Measurements from ENCODE around the gene SELENOP.

Gene SELENOP

GRCh38 chr5:42759456-42759855 lies 52.2 kb downstream of the SELENOP start:
- no peak for TF ChIP-seq CTCF (IDR thresholded peaks at IDR 0.05; ENCODE audit: control insufficient read depth, extremely low read depth, insufficient read depth)
- DNase-seq (ENCODE audit: low read depth): no peak

GRCh38 chr5:42756606-42757601 lies 54.8 kb downstream of the SELENOP start, which contains the start of gene CCDC152:
TSS of gene CCDC152 (plus strand) at chr5:42756818. CDS start at chr5:42759122, 2,304 bp downstream.
- TF ChIP-seq CTCF (IDR thresholded peaks at IDR 0.05; ENCODE audit: control insufficient read depth, extremely low read depth, insufficient read depth): no peak
- no peak for DNase-seq (ENCODE audit: low read depth)
- no peak within 1 kb of the TSS for H3K4me3 ChIP-seq (ENCODE audit: low read depth, low read length)

More at GRCh38 chr5:42759456-42759855, 52.2 kb downstream of the SELENOP start:
- no peak overlapping the region for H3K4me3 ChIP-seq (ENCODE audit: low read depth, low read length)

GRCh38 chr5:42753099-42753498 lies 58.6 kb downstream of the SELENOP start:
- no peak overlapping the region for H3K4me3 ChIP-seq (ENCODE audit: low read depth, low read length)
- no peak for TF ChIP-seq CTCF (IDR thresholded peaks at IDR 0.05; ENCODE audit: control insufficient read depth, extremely low read depth, insufficient read depth)
- no peak for DNase-seq (ENCODE audit: low read depth)

GRCh38 chr5:42751044-42751443 lies 60.6 kb downstream of the SELENOP start:
- no peak overlapping the region for H3K4me3 ChIP-seq (ENCODE audit: low read depth, low read length)
- peak; percentile 89 for DNase-seq (ENCODE audit: low read depth)
- no peak for TF ChIP-seq CTCF (IDR thresholded peaks at IDR 0.05; ENCODE audit: control insufficient read depth, extremely low read depth, insufficient read depth)

GRCh38 chr5:42750507-42750906 lies 61.2 kb downstream of the SELENOP start:
- no peak overlapping the region for H3K4me3 ChIP-seq (ENCODE audit: low read depth, low read length)
- DNase-seq (ENCODE audit: low read depth): no peak
- TF ChIP-seq CTCF (IDR thresholded peaks at IDR 0.05; ENCODE audit: control insufficient read depth, extremely low read depth, insufficient read depth): no peak

All from LNCaP clone FGC (cell line).